Measurements from ENCODE around the gene HAAO. TPM values are rescaled to one million over a fixed set of nuclear protein-coding genes. Genes with fewer than 3 reads are reported as not detected.

HAAO gene
- total and polyA plus RNA-seq, 2 of the 13 experiments (the other 11 are each of a cell fraction or from before 2014, with no cell fraction given), result 36.1 to 42.7 TPM

DNA sequence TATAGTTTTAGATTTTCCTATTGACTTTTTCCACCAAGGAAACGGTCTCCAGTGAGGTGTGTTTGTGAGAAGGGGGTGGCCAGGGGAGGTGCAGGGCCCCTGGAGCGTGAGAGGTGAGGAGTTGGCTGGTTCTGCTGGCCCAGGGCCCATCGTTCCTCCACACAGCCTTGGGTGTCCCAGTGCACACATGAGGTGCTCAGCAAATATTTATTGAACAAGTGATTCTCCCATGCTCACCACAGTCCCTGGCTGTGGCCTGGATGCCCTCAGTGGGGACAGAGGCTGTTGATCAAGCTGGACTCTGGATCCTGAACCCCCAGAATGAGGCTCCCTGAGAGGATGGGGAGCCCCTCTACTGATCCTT lies 5.0 kb downstream of the HAAO start (continued):
- TF ChIP-seq ZBTB40 (IDR thresholded peaks at IDR 0.05) (no peak), ZBTB40 (CRISPR knock-in tag; IDR thresholded peaks at IDR 0.05) (no peak), FOXC1 (CRISPR knock-in tag; IDR thresholded peaks at IDR 0.05; ENCODE audit: borderline replicate concordance) (no peak), ZMYM4 (CRISPR knock-in tag; IDR thresholded peaks at IDR 0.05) (0 out of 2 replicates have a peak, but pooled peaks have one; percentile 13), ZFX (CRISPR knock-in tag; IDR thresholded peaks at IDR 0.05; ENCODE audit: low read depth) (0 out of 2 replicates have a peak, but pooled peaks have one; percentile 34), ZNF768 (CRISPR knock-in tag; IDR thresholded peaks at IDR 0.05) (0 out of 2 replicates have a peak, but pooled peaks have one; percentile 1), DMAP1 (CRISPR knock-in tag; IDR thresholded peaks at IDR 0.05) (0 out of 2 replicates have a peak, but pooled peaks have one; percentile 14), TAF15 (IDR thresholded peaks at IDR 0.05; ENCODE audit: low read depth, low read length, poor library complexity, severe bottlenecking) (no peak), ETV5 (CRISPR knock-in tag; IDR thresholded peaks at IDR 0.05; ENCODE audit: borderline replicate concordance) (no peak)
- TF ChIP-seq, protein P1, sequence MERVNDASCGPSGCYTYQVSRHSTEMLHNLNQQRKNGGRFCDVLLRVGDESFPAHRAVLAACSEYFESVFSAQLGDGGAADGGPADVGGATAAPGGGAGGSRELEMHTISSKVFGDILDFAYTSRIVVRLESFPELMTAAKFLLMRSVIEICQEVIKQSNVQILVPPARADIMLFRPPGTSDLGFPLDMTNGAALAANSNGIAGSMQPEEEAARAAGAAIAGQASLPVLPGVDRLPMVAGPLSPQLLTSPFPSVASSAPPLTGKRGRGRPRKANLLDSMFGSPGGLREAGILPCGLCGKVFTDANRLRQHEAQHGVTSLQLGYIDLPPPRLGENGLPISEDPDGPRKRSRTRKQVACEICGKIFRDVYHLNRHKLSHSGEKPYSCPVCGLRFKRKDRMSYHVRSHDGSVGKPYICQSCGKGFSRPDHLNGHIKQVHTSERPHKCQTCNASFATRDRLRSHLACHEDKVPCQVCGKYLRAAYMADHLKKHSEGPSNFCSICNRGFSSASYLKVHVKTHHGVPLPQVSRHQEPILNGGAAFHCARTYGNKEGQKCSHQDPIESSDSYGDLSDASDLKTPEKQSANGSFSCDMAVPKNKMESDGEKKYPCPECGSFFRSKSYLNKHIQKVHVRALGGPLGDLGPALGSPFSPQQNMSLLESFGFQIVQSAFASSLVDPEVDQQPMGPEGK (CRISPR knock-in tag; IDR thresholded peaks at IDR 0.05), result peak; percentile 53; the same call in 1 of the 2 replicates
